ENCODE results near the gene ARHGAP21.

Gene ARHGAP21

DNA sequence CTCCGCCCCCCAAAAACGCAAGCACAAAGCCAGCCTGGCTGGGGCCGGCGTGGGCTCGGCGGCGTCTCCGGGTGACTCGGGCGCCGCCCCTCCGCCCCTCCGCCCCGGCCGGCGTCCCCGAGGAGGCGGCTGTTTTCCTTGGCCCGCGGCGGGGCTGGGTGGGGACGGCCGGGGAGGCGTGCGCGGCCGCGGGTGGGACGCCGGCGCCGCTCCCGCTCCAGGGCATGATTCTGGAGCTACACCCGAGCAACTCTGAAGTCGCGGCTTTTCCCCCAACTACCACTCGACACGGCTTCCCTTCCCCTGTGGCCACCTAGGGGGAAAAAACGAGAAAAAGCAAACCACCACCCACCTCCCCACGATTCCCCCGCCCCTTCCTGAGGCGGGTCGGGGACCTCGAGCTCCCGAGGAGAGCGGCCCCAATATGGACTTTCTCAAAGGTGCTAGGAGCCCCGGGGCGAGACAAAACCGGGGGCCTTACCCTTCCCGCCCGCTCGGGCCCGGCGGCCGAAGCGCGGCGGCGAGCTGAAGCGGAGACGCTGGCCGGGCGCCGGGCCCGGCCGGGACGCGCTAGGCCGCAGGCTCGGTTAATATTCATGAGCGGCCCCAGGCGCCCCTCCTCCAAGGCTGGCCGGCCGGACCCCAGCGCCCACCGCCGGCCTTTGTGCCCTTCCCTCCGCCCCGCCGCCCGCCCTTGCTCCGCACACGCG lies 856 bp downstream of the ARHGAP21 start:
- DNase-seq (ENCODE audit: low spot score), result peak; percentile 53

- DNase-seq (ENCODE audit: low spot score), result peak; percentile 51
These were observed 1.5 kb downstream of the ARHGAP21 start for GRCh38 chr10:24722131-24722675.

GRCh38 chr10:24721229-24722106 lies 2.2 kb downstream of the ARHGAP21 start:
- peak; percentile 61 for DNase-seq (ENCODE audit: low spot score)

DNA sequence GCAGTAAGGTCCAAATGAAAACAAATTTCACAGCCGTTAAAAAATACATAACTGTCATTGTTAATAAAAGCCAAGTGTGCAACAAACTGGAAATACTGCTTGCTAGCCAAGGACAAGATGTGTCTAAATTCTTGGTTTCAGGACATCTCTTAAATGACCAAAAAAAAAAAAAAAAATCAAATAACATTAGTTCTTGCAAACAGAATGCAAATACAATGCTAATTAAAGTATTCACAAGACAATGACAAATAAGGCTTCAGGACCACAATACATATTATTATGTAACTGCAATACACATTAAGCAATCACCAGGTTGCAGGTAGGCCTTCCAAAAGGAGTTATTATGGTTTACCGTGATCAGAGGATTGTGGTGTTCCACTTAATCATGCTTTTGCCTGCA lies 3.6 kb downstream of the ARHGAP21 start:
- peak; percentile 21 for DNase-seq (ENCODE audit: low spot score)

GRCh38 chr10:24718031-24718855 lies 5.4 kb downstream of the ARHGAP21 start:
- DNase-seq (ENCODE audit: low spot score), result peak; percentile 74

GRCh38 chr10:24716295-24716694 lies 7.4 kb downstream of the ARHGAP21 start:
- no peak for DNase-seq (ENCODE audit: low spot score)

DNA sequence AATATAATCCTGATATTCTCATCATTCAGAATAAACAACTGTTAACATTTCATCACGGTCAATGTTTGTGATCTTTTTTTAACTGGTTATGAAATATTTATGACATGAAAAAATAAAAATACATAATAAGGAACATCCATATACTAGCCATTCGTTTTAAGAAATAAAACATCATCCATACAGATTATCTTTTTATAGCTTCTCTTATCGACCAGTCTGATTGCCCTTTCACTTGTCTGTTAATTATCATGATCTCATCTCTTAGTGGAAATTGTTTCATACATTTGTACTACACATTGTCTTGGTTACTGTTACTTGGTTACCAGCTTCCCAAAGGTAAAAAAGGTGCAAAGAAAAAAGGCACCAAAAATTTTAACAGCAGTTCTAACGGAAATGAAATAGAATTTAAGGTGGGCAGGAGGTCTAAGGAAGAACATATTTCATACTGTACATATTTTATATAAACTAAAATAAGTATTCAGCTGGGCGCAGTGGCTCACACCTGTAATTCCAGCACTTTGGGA lies 8.4 kb downstream of the ARHGAP21 start:
- no peak for DNase-seq (ENCODE audit: low spot score)

- DNase-seq (ENCODE audit: low spot score), result no peak
These were observed 10.6 kb downstream of the ARHGAP21 start for GRCh38 chr10:24713086-24713485.

DNA sequence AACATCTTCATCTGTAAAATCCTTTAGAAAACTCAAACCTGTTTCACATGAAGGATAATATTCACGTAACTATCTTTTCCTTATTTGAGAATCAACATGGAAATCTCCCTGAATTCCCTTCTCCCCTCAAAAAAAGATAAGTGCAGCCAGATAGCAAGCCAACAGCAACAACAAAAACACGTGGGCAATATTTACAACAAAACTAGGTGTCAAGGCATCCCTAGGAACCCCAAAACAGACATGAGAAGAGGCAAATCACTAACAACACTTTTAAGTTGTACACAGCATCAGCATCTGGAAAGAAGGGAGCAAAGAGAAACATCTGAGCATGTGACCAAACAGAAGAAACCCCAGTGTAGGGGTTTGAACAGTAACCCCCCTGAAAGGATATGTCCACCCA lies 12.2 kb downstream of the ARHGAP21 start:
- DNase-seq (ENCODE audit: low spot score), result no peak

DNA sequence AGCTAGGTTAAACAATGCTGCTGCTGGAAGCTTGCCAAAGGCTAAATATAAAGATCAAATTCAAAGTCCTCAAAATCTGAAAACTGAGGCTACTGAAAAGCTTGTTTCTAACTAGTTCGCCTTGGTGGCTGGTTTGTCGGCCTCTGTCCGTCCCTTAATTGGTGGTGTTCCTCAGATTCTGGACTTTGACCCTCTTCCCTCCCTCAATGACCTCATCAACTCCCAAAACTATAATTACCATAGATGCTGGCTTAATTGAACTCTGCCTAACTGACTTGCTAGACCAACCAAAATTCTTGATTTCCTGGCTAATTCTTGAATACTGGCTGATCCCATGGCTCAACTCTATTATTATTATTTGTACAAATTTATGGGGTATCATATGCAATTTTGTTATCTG lies 15.6 kb downstream of the ARHGAP21 start:
- no peak for DNase-seq (ENCODE audit: low spot score)

DNA sequence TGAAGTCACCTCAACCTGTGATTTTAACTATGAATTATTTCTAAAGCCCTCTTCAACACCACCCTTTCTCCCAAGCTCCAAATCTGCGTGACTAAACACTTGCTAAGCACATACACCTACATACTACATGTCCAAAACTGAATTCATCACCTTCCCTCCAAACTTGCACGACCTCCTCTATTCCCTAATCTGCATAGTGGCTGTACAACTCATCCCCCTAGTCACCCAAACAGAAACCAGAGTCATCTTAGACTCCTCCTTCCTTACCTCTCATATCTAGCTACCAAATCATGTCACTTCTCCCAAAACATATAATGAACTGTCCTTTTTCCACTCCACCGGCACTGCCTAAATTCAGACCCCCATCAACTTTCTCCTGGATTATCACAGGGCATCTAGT lies 16.2 kb downstream of the ARHGAP21 start:
- DNase-seq (ENCODE audit: low spot score), result no peak

DNA sequence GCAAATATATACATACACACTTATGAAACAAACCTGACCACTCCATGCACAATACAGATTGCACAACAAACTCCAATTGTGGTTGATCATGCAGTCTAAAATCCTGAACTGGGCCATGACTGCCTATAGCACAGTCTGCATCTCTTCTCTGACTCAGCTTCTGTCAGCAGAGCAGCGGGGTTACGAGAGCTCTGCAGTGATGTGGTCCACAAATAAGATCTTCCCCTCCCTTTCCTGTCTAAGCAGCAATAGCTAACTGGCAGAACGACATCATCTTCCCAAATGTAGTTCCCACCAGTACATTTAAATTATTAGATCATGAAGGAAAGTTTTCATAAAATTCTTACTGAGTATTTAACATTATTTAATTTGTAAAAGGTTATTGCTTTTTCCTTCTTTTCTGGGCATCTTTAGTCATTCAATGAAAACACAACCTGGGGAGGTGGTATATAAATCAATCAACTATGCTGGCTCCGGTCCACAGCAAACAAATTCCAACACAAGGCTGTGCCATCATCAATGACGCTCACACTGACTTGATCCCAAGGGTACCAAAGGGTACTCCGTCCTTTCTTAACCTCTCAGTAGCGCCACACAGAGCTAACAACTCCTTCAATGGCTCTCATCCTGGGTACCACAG lies 17.1 kb downstream of the ARHGAP21 start:
- DNase-seq (ENCODE audit: low spot score), result peak; percentile 86

DNA sequence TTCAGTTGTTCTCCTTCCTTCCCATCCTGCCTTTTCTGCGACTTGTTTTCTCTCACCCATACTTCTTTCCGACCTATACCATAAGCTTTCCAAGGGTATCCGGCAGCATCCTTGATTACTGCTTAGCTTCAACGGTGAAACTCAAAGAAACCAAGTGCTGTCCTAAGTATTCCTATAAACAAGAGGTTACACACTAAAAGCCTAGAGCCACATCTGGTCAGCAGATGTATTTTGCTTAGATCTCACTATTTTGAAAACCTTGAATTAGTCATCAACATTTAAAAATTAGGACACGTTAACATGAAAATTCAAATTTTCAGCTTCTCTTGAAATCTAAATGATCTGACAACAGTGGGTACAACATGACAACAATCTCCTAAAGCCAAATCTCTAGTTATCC lies 20.0 kb downstream of the ARHGAP21 start:
- no peak for DNase-seq (ENCODE audit: low spot score)

DNA sequence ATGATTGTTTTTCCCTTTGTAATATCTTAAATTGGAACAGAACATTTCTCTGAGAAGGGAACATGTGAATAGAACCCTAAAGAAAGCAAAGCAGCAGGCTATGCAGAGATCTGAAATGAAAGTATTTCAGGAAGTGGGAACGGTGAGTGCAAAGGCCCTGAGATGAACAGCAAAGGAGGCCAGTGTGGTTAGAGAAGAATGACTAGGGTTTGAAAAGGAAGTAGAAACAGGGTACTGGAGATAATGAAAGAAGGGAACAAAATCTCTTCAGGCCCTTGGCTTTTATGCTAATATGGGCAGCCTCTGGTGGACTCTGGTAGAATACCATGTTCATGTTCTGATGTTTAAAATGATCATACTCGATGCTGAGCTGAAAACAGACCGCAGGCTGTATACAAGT lies 22.2 kb downstream of the ARHGAP21 start:
- DNase-seq (ENCODE audit: low spot score), result no peak

DNA sequence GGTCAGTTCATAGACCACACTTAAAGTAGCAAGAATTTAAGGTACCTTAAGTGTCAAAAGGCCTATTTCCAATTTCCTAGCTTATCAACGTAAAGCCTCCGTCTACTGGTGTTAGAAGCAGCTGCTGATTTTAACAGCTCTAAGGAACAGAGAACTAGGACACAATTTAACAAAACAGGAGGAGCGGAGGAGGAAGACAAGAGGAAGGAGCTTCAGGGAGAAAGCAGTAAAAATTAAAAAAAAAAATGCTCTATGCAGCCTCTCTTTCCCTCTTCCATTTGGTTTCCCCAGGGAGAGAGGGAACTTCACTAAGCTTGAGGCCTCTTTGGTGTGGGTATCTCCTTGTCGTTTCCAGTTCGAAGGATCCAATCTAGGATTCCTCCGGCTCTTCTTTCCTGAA lies 22.7 kb downstream of the ARHGAP21 start:
- no peak for DNase-seq (ENCODE audit: low spot score)

- no peak for DNase-seq (ENCODE audit: low spot score)
These were observed 25.4 kb downstream of the ARHGAP21 start for GRCh38 chr10:24698270-24698669.

DNA sequence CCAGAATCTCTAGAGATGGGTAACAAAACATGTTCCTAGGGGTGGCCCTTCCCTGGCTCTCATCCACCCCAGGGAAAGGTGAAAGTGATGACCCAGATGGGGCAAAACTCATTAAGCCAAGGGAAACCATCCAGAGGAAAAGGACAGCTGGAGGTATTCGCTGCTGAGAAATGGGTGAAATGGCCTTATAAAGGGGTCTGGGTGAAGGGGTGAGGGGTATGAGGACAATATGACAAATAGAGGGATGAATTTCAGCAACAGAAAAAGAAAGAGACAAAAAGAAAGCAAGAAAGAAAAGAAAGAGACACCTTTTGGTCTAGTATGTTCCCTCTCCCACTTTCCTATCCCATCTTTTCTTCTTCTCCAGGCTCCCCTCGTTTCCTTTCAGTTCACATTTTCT lies 26.6 kb downstream of the ARHGAP21 start:
- no peak for DNase-seq (ENCODE audit: low spot score)

GRCh38 chr10:24695452-24695851 lies 28.2 kb downstream of the ARHGAP21 start:
- no peak for DNase-seq (ENCODE audit: low spot score)

DNA sequence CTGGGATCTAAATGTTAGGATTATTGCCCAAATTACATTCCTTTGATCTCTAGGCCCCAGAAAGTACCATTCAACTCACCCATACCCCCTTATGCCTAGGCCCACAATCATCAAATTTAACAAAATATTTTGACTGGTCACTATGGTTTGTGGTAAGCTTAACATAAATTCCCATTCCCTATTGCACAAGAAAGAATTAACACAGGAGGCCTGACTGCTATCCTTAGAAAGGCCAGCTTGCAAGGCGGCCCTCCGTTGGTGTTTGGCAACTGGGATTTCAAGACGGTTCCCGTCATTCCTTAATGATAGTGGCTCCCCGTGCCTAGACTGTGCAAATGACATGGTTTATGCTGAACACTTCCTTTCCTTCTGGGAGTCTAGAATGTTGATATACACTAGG lies 29.6 kb downstream of the ARHGAP21 start:
- no peak for DNase-seq (ENCODE audit: low spot score)

DNA sequence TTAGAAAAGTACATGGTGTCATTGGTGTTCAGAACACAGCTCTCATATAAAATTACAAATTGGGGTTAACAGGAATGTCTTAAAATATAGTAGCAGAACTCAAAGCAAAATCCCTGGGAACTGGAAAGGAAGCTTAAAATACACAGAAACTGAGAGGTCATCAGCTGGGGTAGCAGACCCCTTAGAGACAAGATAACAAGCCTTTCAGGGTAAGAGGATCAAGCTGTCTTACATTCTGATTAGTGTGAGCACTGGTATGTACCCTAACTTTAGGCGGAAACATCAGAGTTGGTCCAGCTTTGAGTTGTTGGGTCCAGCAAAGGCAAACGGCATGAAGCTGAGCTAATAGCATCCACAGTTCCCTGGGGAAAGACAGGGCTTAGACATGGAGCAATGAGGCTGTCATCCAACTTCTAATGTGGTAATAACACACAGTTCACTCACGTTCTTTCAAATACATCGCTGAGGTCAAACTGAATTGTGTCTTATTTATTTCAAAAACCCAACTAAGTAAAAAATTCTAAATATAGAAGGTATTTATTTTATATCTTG lies 32.6 kb downstream of the ARHGAP21 start:
- no peak for DNase-seq (ENCODE audit: low spot score)

DNA sequence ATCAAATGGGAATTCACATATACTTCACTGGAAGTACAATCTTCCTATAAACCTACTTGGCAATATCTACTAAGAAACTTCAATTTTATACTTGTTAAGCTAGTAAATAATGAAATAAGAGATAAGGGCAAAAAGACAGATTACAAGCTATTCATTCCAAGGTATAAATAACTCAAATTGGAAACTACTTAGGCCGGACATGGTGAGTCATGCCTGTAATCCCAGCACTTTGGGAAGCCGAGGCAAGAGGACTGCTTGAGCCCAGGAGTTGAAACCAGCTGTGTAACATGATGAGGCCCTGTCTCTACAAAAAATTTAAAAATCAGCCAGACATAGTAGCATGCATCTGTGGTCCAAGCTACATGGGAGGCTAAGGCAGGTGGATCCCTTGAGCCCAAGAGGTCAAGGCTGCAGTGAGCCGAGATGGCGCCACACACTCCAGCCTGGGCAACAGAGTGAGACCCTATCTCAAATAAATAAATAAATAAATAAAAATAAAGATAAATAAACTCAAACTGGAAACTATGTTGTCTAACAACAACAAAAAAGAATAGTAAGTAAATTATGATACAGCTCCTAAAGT lies 37.6 kb downstream of the ARHGAP21 start:
- DNase-seq (ENCODE audit: low spot score), result no peak

Data from RKO (cell line).